Measurements from ENCODE around the gene ADRA1B.
A peak's percentile ranks its signal among the peaks of the same experiment; 100 is the strongest.
"Not testable (repeated sequence)": the region's sequence is repeated elsewhere in the genome, so short reads cannot be mapped to it uniquely, and the experiment has no call there.

The ADRA1B gene

GRCh38 chr5:159962214-159962613 is 45.9 kb downstream of the ADRA1B start:
- TF ChIP-seq CTCF (IDR thresholded peaks at IDR 0.05; ENCODE audit: insufficient read depth, low read depth, low read length, missing control alignments): no peak
- no peak overlapping the region for H3K4me3 ChIP-seq (ENCODE audit: low read length)
- no peak for DNase-seq (ENCODE audit: low read depth)

GRCh38 chr5:159963935-159964334 is 47.7 kb downstream of the ADRA1B start:
- no peak for DNase-seq (ENCODE audit: low read depth)
- no peak overlapping the region for H3K4me3 ChIP-seq (ENCODE audit: low read length)
- TF ChIP-seq CTCF (IDR thresholded peaks at IDR 0.05; ENCODE audit: insufficient read depth, low read depth, low read length, missing control alignments): no peak

GRCh38 chr5:159965031-159965837 is 49.0 kb downstream of the ADRA1B start:
- H3K4me3 ChIP-seq (ENCODE audit: low read length): no peak overlapping the region
- peak; percentile 63 for DNase-seq (ENCODE audit: low read depth)
- TF ChIP-seq CTCF (IDR thresholded peaks at IDR 0.05; ENCODE audit: insufficient read depth, low read depth, low read length, missing control alignments): peak; percentile 75

GRCh38 chr5:159965838-159966128 is 49.5 kb downstream of the ADRA1B start:
- H3K4me3 ChIP-seq (ENCODE audit: low read length); DNase-seq (ENCODE audit: low read depth): not testable (repeated sequence)

GRCh38 chr5:159969966-159970365 is 53.7 kb downstream of the ADRA1B start:
- no peak for DNase-seq (ENCODE audit: low read depth)
- TF ChIP-seq CTCF (IDR thresholded peaks at IDR 0.05; ENCODE audit: insufficient read depth, low read depth, low read length, missing control alignments): no peak
- H3K4me3 ChIP-seq (ENCODE audit: low read length): no peak overlapping the region

GRCh38 chr5:159971038-159971437 is 54.8 kb downstream of the ADRA1B start:
- no peak overlapping the region for H3K4me3 ChIP-seq (ENCODE audit: low read length)
- no peak for DNase-seq (ENCODE audit: low read depth)
- no peak for TF ChIP-seq CTCF (IDR thresholded peaks at IDR 0.05; ENCODE audit: insufficient read depth, low read depth, low read length, missing control alignments)

GRCh38 chr5:159971514-159971913 is 55.2 kb downstream of the ADRA1B start:
- no peak for DNase-seq (ENCODE audit: low read depth)
- no peak overlapping the region for H3K4me3 ChIP-seq (ENCODE audit: low read length)
- TF ChIP-seq CTCF (IDR thresholded peaks at IDR 0.05; ENCODE audit: insufficient read depth, low read depth, low read length, missing control alignments): no peak

All from epithelial cell of esophagus (primary cell).